ENCODE results near the gene RAP2C.

The RAP2C gene

GRCh38 chrX:132219343-132219768, at the start of gene RAP2C:
RAP2C (minus strand) TSS chrX:132219447; CDS start chrX:132217268, 2,179 bp downstream.
- peak within 1 kb of the TSS; percentile 79 for H3K4me3 ChIP-seq
- H3K27ac ChIP-seq: peak within 1 kb of the TSS; percentile 54
- no peak for DNase-seq (ENCODE audit: low read depth, low spot score)
- TF ChIP-seq FOXP2 (optimal IDR thresholded peaks at IDR 0.05; ENCODE audit: control extremely low read depth, extremely low read length, insufficient read depth): no peak
- H3K36me3 ChIP-seq (ENCODE audit: insufficient read depth, low read length): no peaks in the 10 kb centered on the region; the same call in 1 of the 2 replicates
- H3K9ac ChIP-seq (ENCODE audit: insufficient read length): peak within 1 kb of the TSS; percentile 58
- H3K9me3 ChIP-seq (ENCODE audit: low read depth, low read length): no peaks in the 10 kb centered on the region

GRCh38 chrX:132267392-132267791, 48.1 kb upstream of the RAP2C start:
- Histone ChIP-seq H3K4me3 (no peak overlapping the region), H3K36me3 (ENCODE audit: insufficient read depth, low read length) (no peaks in the 10 kb centered on the region), H3K9ac (ENCODE audit: insufficient read length) (no peak overlapping the region), H3K9me3 (ENCODE audit: low read depth, low read length) (no peaks in the 10 kb centered on the region), H3K27ac (no peak overlapping the region)
- no peak for TF ChIP-seq EZH2 (IDR thresholded peaks at IDR 0.05)
- TF ChIP-seq FOXP2 (optimal IDR thresholded peaks at IDR 0.05; ENCODE audit: control extremely low read depth, extremely low read length, insufficient read depth): no peak
- TF ChIP-seq POLR2AphosphoS5 (IDR thresholded peaks at IDR 0.05; ENCODE audit: borderline replicate concordance, low read depth, low read length): no peak
- no peak for DNase-seq (ENCODE audit: low read depth, low spot score)

- Histone ChIP-seq H3K27ac (no peak overlapping the region), H3K4me3 (no peak overlapping the region), H3K9me3 (ENCODE audit: low read depth, low read length) (no peaks in the 10 kb centered on the region), H3K36me3 (ENCODE audit: insufficient read depth, low read length) (no peaks in the 10 kb centered on the region), H3K9ac (ENCODE audit: insufficient read length) (no peak overlapping the region)
- TF ChIP-seq EZH2 (IDR thresholded peaks at IDR 0.05) (no peak), POLR2AphosphoS5 (IDR thresholded peaks at IDR 0.05; ENCODE audit: borderline replicate concordance, low read depth, low read length) (no peak), FOXP2 (optimal IDR thresholded peaks at IDR 0.05; ENCODE audit: control extremely low read depth, extremely low read length, insufficient read depth) (no peak)
- DNase-seq (ENCODE audit: low read depth, low spot score): no peak
Measured at GRCh38 chrX:132266583-132267355, 47.5 kb upstream of the RAP2C start.

GRCh38 chrX:132263127-132263526, 43.9 kb upstream of the RAP2C start:
- Histone ChIP-seq H3K36me3 (ENCODE audit: insufficient read depth, low read length) (no peaks in the 10 kb centered on the region), H3K4me3 (no peak overlapping the region), H3K9me3 (ENCODE audit: low read depth, low read length) (no peaks in the 10 kb centered on the region), H3K27ac (no peak overlapping the region), H3K9ac (ENCODE audit: insufficient read length) (no peak overlapping the region)
- no peak for DNase-seq (ENCODE audit: low read depth, low spot score)
- TF ChIP-seq FOXP2 (optimal IDR thresholded peaks at IDR 0.05; ENCODE audit: control extremely low read depth, extremely low read length, insufficient read depth) (no peak), EZH2 (IDR thresholded peaks at IDR 0.05) (no peak), POLR2AphosphoS5 (IDR thresholded peaks at IDR 0.05; ENCODE audit: borderline replicate concordance, low read depth, low read length) (no peak)

GRCh38 chrX:132258509-132258908, 39.3 kb upstream of the RAP2C start:
- TF ChIP-seq FOXP2 (optimal IDR thresholded peaks at IDR 0.05; ENCODE audit: control extremely low read depth, extremely low read length, insufficient read depth): no peak
- no peak for TF ChIP-seq POLR2AphosphoS5 (IDR thresholded peaks at IDR 0.05; ENCODE audit: borderline replicate concordance, low read depth, low read length)
- no peak for TF ChIP-seq EZH2 (IDR thresholded peaks at IDR 0.05)
- no peaks in the 10 kb centered on the region for H3K9me3 ChIP-seq (ENCODE audit: low read depth, low read length)
- no peak overlapping the region for H3K9ac ChIP-seq (ENCODE audit: insufficient read length)
- no peaks in the 10 kb centered on the region for H3K36me3 ChIP-seq (ENCODE audit: insufficient read depth, low read length)
- no peak overlapping the region for H3K4me3 ChIP-seq
- DNase-seq (ENCODE audit: low read depth, low spot score): no peak
- no peak overlapping the region for H3K27ac ChIP-seq

- no peak for TF ChIP-seq EZH2 (IDR thresholded peaks at IDR 0.05)
- no peak for TF ChIP-seq POLR2AphosphoS5 (IDR thresholded peaks at IDR 0.05; ENCODE audit: borderline replicate concordance, low read depth, low read length)
- TF ChIP-seq FOXP2 (optimal IDR thresholded peaks at IDR 0.05; ENCODE audit: control extremely low read depth, extremely low read length, insufficient read depth): no peak
- Histone ChIP-seq H3K9me3 (ENCODE audit: low read depth, low read length) (no peaks in the 10 kb centered on the region), H3K9ac (ENCODE audit: insufficient read length) (no peak overlapping the region), H3K4me3 (no peak overlapping the region), H3K27ac (no peak overlapping the region), H3K36me3 (ENCODE audit: insufficient read depth, low read length) (no peaks in the 10 kb centered on the region)
- no peak for DNase-seq (ENCODE audit: low read depth, low spot score)
Measured at GRCh38 chrX:132257116-132257515, 37.9 kb upstream of the RAP2C start.

- H3K36me3 ChIP-seq (ENCODE audit: insufficient read depth, low read length): no peaks in the 10 kb centered on the region
- DNase-seq (ENCODE audit: low read depth, low spot score): no peak
- H3K27ac ChIP-seq: no peak overlapping the region
- no peaks in the 10 kb centered on the region for H3K9me3 ChIP-seq (ENCODE audit: low read depth, low read length)
- no peak overlapping the region for H3K4me3 ChIP-seq
- TF ChIP-seq FOXP2 (optimal IDR thresholded peaks at IDR 0.05; ENCODE audit: control extremely low read depth, extremely low read length, insufficient read depth) (no peak), EZH2 (IDR thresholded peaks at IDR 0.05) (no peak), POLR2AphosphoS5 (IDR thresholded peaks at IDR 0.05; ENCODE audit: borderline replicate concordance, low read depth, low read length) (no peak)
- no peak overlapping the region for H3K9ac ChIP-seq (ENCODE audit: insufficient read length)
Measured at GRCh38 chrX:132236121-132236520, 16.9 kb upstream of the RAP2C start.

GRCh38 chrX:132235488-132235887, 16.2 kb upstream of the RAP2C start:
- no peaks in the 10 kb centered on the region for H3K36me3 ChIP-seq (ENCODE audit: insufficient read depth, low read length)
- no peak for TF ChIP-seq EZH2 (IDR thresholded peaks at IDR 0.05)
- TF ChIP-seq FOXP2 (optimal IDR thresholded peaks at IDR 0.05; ENCODE audit: control extremely low read depth, extremely low read length, insufficient read depth): no peak
- H3K4me3 ChIP-seq: no peak overlapping the region
- no peak for DNase-seq (ENCODE audit: low read depth, low spot score)
- H3K9ac ChIP-seq (ENCODE audit: insufficient read length): no peak overlapping the region
- no peak overlapping the region for H3K27ac ChIP-seq
- H3K9me3 ChIP-seq (ENCODE audit: low read depth, low read length): no peaks in the 10 kb centered on the region

- H3K36me3 ChIP-seq (ENCODE audit: insufficient read depth, low read length): no peaks in the 10 kb centered on the region
- no peak for TF ChIP-seq EZH2 (IDR thresholded peaks at IDR 0.05)
- TF ChIP-seq FOXP2 (optimal IDR thresholded peaks at IDR 0.05; ENCODE audit: control extremely low read depth, extremely low read length, insufficient read depth): no peak
- TF ChIP-seq POLR2AphosphoS5 (IDR thresholded peaks at IDR 0.05; ENCODE audit: borderline replicate concordance, low read depth, low read length): no peak
- no peak overlapping the region for H3K4me3 ChIP-seq
- H3K9me3 ChIP-seq (ENCODE audit: low read depth, low read length): no peaks in the 10 kb centered on the region
- no peak for DNase-seq (ENCODE audit: low read depth, low spot score)
- no peak overlapping the region for H3K27ac ChIP-seq
- H3K9ac ChIP-seq (ENCODE audit: insufficient read length): no peak overlapping the region
Measured at GRCh38 chrX:132231587-132231986, 12.3 kb upstream of the RAP2C start.
